AG10803 (cell line): Measurements from ENCODE around the gene TTC3.

Experiments
- DNase-seq: peaks from one replicate; pipeline ENCODE4 v3.0.0; 2010; ENCODE audit warnings: low read depth
- H3K4me3 ChIP-seq: 2 replicates; pipeline ENCODE4 v1.5.1; 2011; ENCODE audit warnings: mild to moderate bottlenecking, low read length, control low read depth
- CTCF ChIP-seq: conservative IDR thresholded peaks from 2 replicates; pipeline ENCODE4 v1.5.1; 2011; ENCODE audit warnings: mild to moderate bottlenecking, low read length, control low read depth, inconsistent platforms

Gene TTC3

GRCh38 chr21:37184784-37185593, 111.9 kb downstream of the TTC3 start:
- DNase-seq = no peak
- no peak overlapping the region for H3K4me3 ChIP-seq
- TF ChIP-seq CTCF = no peak

- H3K4me3 ChIP-seq = no peak overlapping the region
- TF ChIP-seq CTCF = no peak
- DNase-seq = no peak
Measured at GRCh38 chr21:37186983-37187382, 113.9 kb downstream of the TTC3 start.

GRCh38 chr21:37188825-37189224, 115.8 kb downstream of the TTC3 start:
- no peak for DNase-seq
- no peak overlapping the region for H3K4me3 ChIP-seq
- no peak for TF ChIP-seq CTCF

GRCh38 chr21:37192019-37192418, 119.0 kb downstream of the TTC3 start:
- no peak for TF ChIP-seq CTCF
- DNase-seq = no peak
- no peak overlapping the region for H3K4me3 ChIP-seq

- H3K4me3 ChIP-seq = no peak overlapping the region
- DNase-seq = no peak
- no peak for TF ChIP-seq CTCF
Measured at GRCh38 chr21:37193006-37193405, 120.0 kb downstream of the TTC3 start.

- DNase-seq = no peak
- TF ChIP-seq CTCF = no peak
- no peak overlapping the region for H3K4me3 ChIP-seq
Measured at GRCh38 chr21:37193676-37194075, 120.6 kb downstream of the TTC3 start.

- TF ChIP-seq CTCF = no peak
- H3K4me3 ChIP-seq = no peak overlapping the region
- DNase-seq = no peak
Measured at GRCh38 chr21:37195059-37195458, 122.0 kb downstream of the TTC3 start.
